T follicular helper cell (primary cell): ENCODE data around the gene PIK3C3.
"Not testable (repeated sequence)": the region's sequence is repeated elsewhere in the genome, so short reads cannot be mapped to it uniquely, and the experiment has no call there.

Source experiments
- DNase-seq: peaks from one replicate; pipeline ENCODE4 v3.0.0-alpha.2; 2020; ENCODE audit warnings: low read depth

The PIK3C3 gene

GRCh38 chr18:41965634-41966255 is 10.7 kb downstream of the PIK3C3 start:
- DNase-seq, result no peak

GRCh38 chr18:41966943-41967342 is 11.9 kb downstream of the PIK3C3 start:
- DNase-seq, result no peak

GRCh38 chr18:41967680-41968079 is 12.6 kb downstream of the PIK3C3 start:
- DNase-seq, result no peak

GRCh38 chr18:41969881-41970280 is 14.8 kb downstream of the PIK3C3 start:
- DNase-seq, result no peak

GRCh38 chr18:41972067-41972925 is 17.3 kb downstream of the PIK3C3 start:
- DNase-seq, result no peak

- no peak for DNase-seq
Measured at GRCh38 chr18:41973983-41974382, 18.9 kb downstream of the PIK3C3 start.

GRCh38 chr18:41974796-41975201 is 19.8 kb downstream of the PIK3C3 start:
- DNase-seq, result no peak

- no peak for DNase-seq
Measured at GRCh38 chr18:41975284-41975683, 20.2 kb downstream of the PIK3C3 start.

- DNase-seq, result no peak
Measured at GRCh38 chr18:41977233-41977632, 22.2 kb downstream of the PIK3C3 start.

- no peak for DNase-seq
Measured at GRCh38 chr18:41982942-41983660, 28.1 kb downstream of the PIK3C3 start.

- DNase-seq, result no peak
Measured at GRCh38 chr18:41985914-41986313, 30.9 kb downstream of the PIK3C3 start.

GRCh38 chr18:41989508-41989907 is 34.5 kb downstream of the PIK3C3 start:
- DNase-seq, result no peak

GRCh38 chr18:41992066-41992465 is 37.0 kb downstream of the PIK3C3 start:
- no peak for DNase-seq

GRCh38 chr18:41992703-41993102 is 37.7 kb downstream of the PIK3C3 start:
- DNase-seq, result no peak

GRCh38 chr18:41993151-41993550 is 38.1 kb downstream of the PIK3C3 start:
- DNase-seq, result no peak

GRCh38 chr18:41996020-41996419 is 41.0 kb downstream of the PIK3C3 start:
- no peak for DNase-seq

- DNase-seq, result no peak
Measured at GRCh38 chr18:41999751-42000150, 44.7 kb downstream of the PIK3C3 start.

GRCh38 chr18:42001801-42002200 is 46.8 kb downstream of the PIK3C3 start:
- DNase-seq, result no peak

GRCh38 chr18:42004653-42005052 is 49.6 kb downstream of the PIK3C3 start:
- no peak for DNase-seq

- DNase-seq, result no peak
Measured at GRCh38 chr18:42005782-42006181, 50.7 kb downstream of the PIK3C3 start.

- DNase-seq, result not testable (repeated sequence)
Measured at GRCh38 chr18:42009457-42009856, 54.4 kb downstream of the PIK3C3 start.

GRCh38 chr18:42011053-42011452 is 56.0 kb downstream of the PIK3C3 start:
- no peak for DNase-seq

GRCh38 chr18:42018831-42019230 is 63.8 kb downstream of the PIK3C3 start:
- DNase-seq, result no peak
